GM23338 (cell line): ENCODE data around the gene YOD1. TPM values are rescaled to one million over a fixed set of nuclear protein-coding genes. Genes with fewer than 3 reads are reported as not detected.

Experiments used
- ATAC-seq: fragments of 200-7000 bp; cut with Tn5 transposase; 3 replicates; pipeline ENCODE4 v1.9.1; 2020
- DNase-seq: peaks from one replicate; pipeline ENCODE4 v3.0.0-alpha.2; 2015; ENCODE audit warnings: low spot score
- H2AFZ ChIP-seq: fragments of 200-600 bp; sonication (generic); 2 replicates; pipeline ENCODE4 v1.8.0; 2016; ENCODE audit warnings: antibody characterized with exemption, mild to moderate bottlenecking, moderate library complexity
- H3F3A ChIP-seq: fragments of 200-600 bp; sonication (generic); replicated peaks from 2 replicates; pipeline ENCODE4 v1.8.0; 2017; ENCODE audit warnings: antibody characterized with exemption, mixed run types, low read depth
- H3K27ac ChIP-seq: fragments of 200-600 bp; sonication (generic); 2 replicates; pipeline ENCODE4 v1.6.1; 2016; ENCODE audit warnings: low read depth
- H3K27me3 ChIP-seq: fragments of 200-600 bp; sonication (generic); 2 replicates; pipeline ENCODE4 v1.8.0; 2016; ENCODE audit warnings: mild to moderate bottlenecking, mixed run types, moderate library complexity; ENCODE audit not compliant: insufficient read depth
- H3K36me3 ChIP-seq: fragments of 200-600 bp; sonication (generic); 2 replicates; pipeline ENCODE4 v1.8.0; 2016; ENCODE audit warnings: mild to moderate bottlenecking; ENCODE audit not compliant: insufficient read depth
- H3K4me1 ChIP-seq: fragments of 200-600 bp; sonication (generic); 2 replicates; pipeline ENCODE4 v1.8.0; 2016; ENCODE audit warnings: mild to moderate bottlenecking, moderate library complexity; ENCODE audit not compliant: insufficient read depth
- H3K4me2 ChIP-seq: fragments of 200-600 bp; sonication (generic); 2 replicates; pipeline ENCODE4 v1.7.1; 2017; ENCODE audit warnings: mixed run types
- H3K4me3 ChIP-seq: fragments of 200-600 bp; sonication (generic); 2 replicates; pipeline ENCODE4 v1.6.1; 2016; ENCODE audit warnings: mixed run types
- H3K79me2 ChIP-seq: fragments of 200-600 bp; sonication (generic); replicated peaks from 2 replicates; pipeline ENCODE4 v1.8.0; 2017; ENCODE audit warnings: mild to moderate bottlenecking; ENCODE audit not compliant: insufficient read depth
- H3K9me2 ChIP-seq: fragments of 200-600 bp; sonication (generic); 2 replicates; pipeline ENCODE4 v1.8.0; 2017; ENCODE audit not compliant: insufficient read depth
- H4K20me1 ChIP-seq: fragments of 200-600 bp; sonication (generic); replicated peaks from 2 replicates; pipeline ENCODE4 v1.8.0; 2017; ENCODE audit warnings: mild to moderate bottlenecking; ENCODE audit not compliant: insufficient read depth
- H3K27ac Mint-ChIP-seq: 2 replicates; pipeline ENCODE4 v1.8.0; 2020; ENCODE audit warnings: inconsistent platforms, mild to moderate bottlenecking, moderate library complexity, mixed read lengths
- H3K27me3 Mint-ChIP-seq: 3 replicates; pipeline ENCODE4 v1.8.0; 2022; ENCODE audit warnings: low read depth, mild to moderate bottlenecking, moderate library complexity, mixed read lengths, inconsistent platforms; ENCODE audit not compliant: insufficient read depth, poor library complexity
- H3K36me3 Mint-ChIP-seq: 3 replicates; pipeline ENCODE4 v1.8.0; 2021; ENCODE audit warnings: low read depth, mild to moderate bottlenecking, inconsistent platforms, moderate library complexity, mixed read lengths
- H3K4me1 Mint-ChIP-seq: 3 replicates; pipeline ENCODE4 v1.8.0; 2020; ENCODE audit warnings: mild to moderate bottlenecking, inconsistent platforms, mixed read lengths
- H3K4me3 Mint-ChIP-seq: 3 replicates; pipeline ENCODE4 v1.8.0; 2021; ENCODE audit warnings: moderate library complexity, mild to moderate bottlenecking, inconsistent platforms, mixed read lengths
- H3K9me3 Mint-ChIP-seq: 3 replicates; pipeline ENCODE4 v1.8.0; 2020; ENCODE audit warnings: moderate library complexity, mild to moderate bottlenecking, inconsistent platforms, mixed read lengths
- EZH2phosphoT487 ChIP-seq: fragments of 200-600 bp; sonication (generic); IDR thresholded peaks from one replicate; pipeline ENCODE4 v1.8.1; 2018; ENCODE audit warnings: antibody characterized with exemption; ENCODE audit not compliant: unreplicated experiment
- ZNF114 ChIP-seq: fragments of 250-450 bp; sonication (Bioruptor Pico); IDR thresholded peaks from 2 replicates; pipeline ENCODE4 v1.5.0; 2020; ENCODE audit warnings: mild to moderate bottlenecking, moderate library complexity
- polyA plus RNA-seq: library from polyadenylated mRNA; unstranded; fragments of >200 nt; fragmentation: Nextera tagmentation; extraction: Ambion mirVana; gene quantifications from 2 replicates; pipeline ENCODE4 v1.2.1, GENCODE V29; 2016
- total RNA-seq: library from RNA; depleted of rRNA; stranded (reverse); fragments of >200 nt; shearing (Covaris generic); gene quantifications from 2 replicates; pipeline ENCODE4 v1.2.3, GENCODE V29; 2014
- TF ChIP-seq, protein P1 (sequence below), 2 experiments: fragments of 200-600 bp in 1 of 2; sonication (generic) in 1 of 2; conservative IDR thresholded peaks; 2 replicates each; pipeline versions ENCODE4 v1.5.1 to v1.6.1; 2016 to 2017; ENCODE audit warnings: antibody characterized with exemption in 2 of 2, low read depth in 2 of 2, mild to moderate bottlenecking in 2 of 2, moderate library complexity in 1 of 2
- TF ChIP-seq, protein P2 (sequence below): fragments of 250-450 bp; sonication (Bioruptor Pico); IDR thresholded peaks from 2 replicates; pipeline ENCODE4 v1.5.0; 2020; ENCODE audit warnings: mild to moderate bottlenecking, moderate library complexity

YOD1 gene
- total and polyA plus RNA-seq, 2 experiments from 2014 or later = 4.6 to 21.9 TPM

DNA sequence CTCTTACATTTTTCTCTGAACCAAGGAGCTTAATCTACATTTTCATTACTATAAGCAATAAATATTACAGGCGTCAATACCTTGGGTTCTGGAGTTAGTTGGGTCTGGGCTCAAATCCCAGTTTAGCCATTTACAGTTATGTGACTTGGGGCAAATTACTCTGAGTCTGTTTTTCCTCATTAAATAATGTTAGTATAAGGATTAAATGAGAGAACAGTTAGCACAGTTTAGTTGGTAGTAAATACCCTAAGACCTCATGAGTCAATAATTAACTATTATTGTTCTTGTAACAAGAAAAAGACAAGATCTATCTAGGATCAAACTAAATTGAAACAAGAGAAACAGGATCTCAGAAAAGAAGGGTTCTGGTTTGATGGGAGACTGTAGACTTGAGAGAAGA, 23.1 kb downstream of the YOD1 start:
- Histone ChIP-seq H3K9me2 (peaks cover 10% of the 10 kb centered on the region; the same call in 1 of the 2 replicates), H2AFZ (no peak overlapping the region), H3K36me3 (no peaks in the 10 kb centered on the region), H3K27me3 (no peaks in the 10 kb centered on the region), H3K4me3 (no peak overlapping the region), H3K4me1 (peaks cover 37% of the 10 kb centered on the region), H3K4me2 (no peak overlapping the region), H3K27ac (no peak overlapping the region), H4K20me1 (no peaks in the 10 kb centered on the region), H3K79me2 (no peaks in the 10 kb centered on the region), H3F3A (0 out of 2 replicates have a peak, but pooled peaks cover 3% of the 10 kb centered on the region)
- Mint-ChIP-seq H3K36me3 (no peaks in the 10 kb centered on the region; the same call in 2 of the 3 replicates), H3K4me1 (peaks cover 60% of the 10 kb centered on the region), H3K27ac (no peak overlapping the region), H3K9me3 (no peaks in the 10 kb centered on the region), H3K4me3 (no peak overlapping the region), H3K27me3 (peaks cover 3% of the 10 kb centered on the region)
- TF ChIP-seq, protein P1, sequence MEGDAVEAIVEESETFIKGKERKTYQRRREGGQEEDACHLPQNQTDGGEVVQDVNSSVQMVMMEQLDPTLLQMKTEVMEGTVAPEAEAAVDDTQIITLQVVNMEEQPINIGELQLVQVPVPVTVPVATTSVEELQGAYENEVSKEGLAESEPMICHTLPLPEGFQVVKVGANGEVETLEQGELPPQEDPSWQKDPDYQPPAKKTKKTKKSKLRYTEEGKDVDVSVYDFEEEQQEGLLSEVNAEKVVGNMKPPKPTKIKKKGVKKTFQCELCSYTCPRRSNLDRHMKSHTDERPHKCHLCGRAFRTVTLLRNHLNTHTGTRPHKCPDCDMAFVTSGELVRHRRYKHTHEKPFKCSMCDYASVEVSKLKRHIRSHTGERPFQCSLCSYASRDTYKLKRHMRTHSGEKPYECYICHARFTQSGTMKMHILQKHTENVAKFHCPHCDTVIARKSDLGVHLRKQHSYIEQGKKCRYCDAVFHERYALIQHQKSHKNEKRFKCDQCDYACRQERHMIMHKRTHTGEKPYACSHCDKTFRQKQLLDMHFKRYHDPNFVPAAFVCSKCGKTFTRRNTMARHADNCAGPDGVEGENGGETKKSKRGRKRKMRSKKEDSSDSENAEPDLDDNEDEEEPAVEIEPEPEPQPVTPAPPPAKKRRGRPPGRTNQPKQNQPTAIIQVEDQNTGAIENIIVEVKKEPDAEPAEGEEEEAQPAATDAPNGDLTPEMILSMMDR (conservative IDR thresholded peaks at IDR 0.05; ENCODE audit: low read depth in 2 of 2) = no peak
- TF ChIP-seq ZNF114 (no peak), EZH2phosphoT487 (no peak)
- TF ChIP-seq, protein P2, sequence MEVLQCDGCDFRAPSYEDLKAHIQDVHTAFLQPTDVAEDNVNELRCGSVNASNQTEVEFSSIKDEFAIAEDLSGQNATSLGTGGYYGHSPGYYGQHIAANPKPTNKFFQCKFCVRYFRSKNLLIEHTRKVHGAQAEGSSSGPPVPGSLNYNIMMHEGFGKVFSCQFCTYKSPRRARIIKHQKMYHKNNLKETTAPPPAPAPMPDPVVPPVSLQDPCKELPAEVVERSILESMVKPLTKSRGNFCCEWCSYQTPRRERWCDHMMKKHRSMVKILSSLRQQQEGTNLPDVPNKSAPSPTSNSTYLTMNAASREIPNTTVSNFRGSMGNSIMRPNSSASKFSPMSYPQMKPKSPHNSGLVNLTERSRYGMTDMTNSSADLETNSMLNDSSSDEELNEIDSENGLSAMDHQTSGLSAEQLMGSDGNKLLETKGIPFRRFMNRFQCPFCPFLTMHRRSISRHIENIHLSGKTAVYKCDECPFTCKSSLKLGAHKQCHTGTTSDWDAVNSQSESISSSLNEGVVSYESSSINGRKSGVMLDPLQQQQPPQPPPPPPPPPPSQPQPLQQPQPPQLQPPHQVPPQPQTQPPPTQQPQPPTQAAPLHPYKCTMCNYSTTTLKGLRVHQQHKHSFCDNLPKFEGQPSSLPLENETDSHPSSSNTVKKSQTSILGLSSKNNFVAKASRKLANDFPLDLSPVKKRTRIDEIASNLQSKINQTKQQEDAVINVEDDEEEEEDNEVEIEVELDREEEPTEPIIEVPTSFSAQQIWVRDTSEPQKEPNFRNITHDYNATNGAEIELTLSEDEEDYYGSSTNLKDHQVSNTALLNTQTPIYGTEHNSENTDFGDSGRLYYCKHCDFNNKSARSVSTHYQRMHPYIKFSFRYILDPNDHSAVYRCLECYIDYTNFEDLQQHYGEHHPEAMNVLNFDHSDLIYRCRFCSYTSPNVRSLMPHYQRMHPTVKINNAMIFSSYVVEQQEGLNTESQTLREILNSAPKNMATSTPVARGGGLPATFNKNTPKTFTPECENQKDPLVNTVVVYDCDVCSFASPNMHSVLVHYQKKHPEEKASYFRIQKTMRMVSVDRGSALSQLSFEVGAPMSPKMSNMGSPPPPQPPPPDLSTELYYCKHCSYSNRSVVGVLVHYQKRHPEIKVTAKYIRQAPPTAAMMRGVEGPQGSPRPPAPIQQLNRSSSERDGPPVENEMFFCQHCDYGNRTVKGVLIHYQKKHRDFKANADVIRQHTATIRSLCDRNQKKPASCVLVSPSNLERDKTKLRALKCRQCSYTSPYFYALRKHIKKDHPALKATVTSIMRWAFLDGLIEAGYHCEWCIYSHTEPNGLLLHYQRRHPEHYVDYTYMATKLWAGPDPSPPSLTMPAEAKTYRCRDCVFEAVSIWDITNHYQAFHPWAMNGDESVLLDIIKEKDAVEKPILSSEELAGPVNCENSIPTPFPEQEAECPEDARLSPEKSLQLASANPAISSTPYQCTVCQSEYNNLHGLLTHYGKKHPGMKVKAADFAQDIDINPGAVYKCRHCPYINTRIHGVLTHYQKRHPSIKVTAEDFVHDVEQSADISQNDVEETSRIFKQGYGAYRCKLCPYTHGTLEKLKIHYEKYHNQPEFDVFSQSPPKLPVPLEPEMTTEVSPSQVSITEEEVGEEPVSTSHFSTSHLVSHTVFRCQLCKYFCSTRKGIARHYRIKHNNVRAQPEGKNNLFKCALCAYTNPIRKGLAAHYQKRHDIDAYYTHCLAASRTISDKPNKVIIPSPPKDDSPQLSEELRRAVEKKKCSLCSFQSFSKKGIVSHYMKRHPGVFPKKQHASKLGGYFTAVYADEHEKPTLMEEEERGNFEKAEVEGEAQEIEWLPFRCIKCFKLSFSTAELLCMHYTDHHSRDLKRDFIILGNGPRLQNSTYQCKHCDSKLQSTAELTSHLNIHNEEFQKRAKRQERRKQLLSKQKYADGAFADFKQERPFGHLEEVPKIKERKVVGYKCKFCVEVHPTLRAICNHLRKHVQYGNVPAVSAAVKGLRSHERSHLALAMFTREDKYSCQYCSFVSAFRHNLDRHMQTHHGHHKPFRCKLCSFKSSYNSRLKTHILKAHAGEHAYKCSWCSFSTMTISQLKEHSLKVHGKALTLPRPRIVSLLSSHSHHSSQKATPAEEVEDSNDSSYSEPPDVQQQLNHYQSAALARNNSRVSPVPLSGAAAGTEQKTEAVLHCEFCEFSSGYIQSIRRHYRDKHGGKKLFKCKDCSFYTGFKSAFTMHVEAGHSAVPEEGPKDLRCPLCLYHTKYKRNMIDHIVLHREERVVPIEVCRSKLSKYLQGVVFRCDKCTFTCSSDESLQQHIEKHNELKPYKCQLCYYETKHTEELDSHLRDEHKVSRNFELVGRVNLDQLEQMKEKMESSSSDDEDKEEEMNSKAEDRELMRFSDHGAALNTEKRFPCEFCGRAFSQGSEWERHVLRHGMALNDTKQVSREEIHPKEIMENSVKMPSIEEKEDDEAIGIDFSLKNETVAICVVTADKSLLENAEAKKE (CRISPR knock-in tag) = no peak
- ATAC-seq = no peak
- DNase-seq = no peak
